ENCODE measurements around the gene PPP2R2B.

PPP2R2B gene

DNA sequence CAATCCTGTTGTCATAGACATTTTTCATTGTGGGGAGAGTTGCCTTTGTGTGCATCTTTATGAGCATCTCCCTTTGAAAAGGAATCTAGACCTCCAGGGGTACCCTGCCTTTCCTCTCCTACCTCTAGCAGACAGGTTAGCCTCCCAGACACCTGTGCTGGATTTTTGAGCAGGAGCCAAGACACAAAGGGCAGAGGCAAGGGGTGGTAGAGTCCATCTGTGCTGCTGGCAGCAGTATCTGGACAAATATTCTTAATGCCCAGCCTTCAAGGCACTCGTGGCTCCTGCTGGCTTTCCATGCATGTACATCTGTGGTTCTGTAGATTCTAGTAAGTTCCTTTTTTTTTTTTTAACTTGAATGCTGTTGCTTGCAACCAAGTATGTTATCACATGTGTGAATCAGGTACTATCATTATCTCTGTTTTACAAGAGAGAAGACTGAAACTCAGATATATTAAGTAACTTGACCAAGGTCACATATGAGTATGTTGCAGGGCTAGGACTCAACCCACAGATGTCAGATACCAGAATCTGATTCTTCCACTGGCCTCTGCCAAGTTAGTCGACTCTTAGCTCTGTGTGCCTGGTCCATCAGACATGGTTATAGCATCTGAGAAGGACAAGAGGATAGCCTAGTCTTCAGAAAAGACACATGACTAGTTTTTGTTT lies 329.6 kb downstream of the PPP2R2B start:
- Histone ChIP-seq H3K9ac (ENCODE audit: low read depth, low read length) (no peak overlapping the region), H3K36me3 (ENCODE audit: control insufficient read depth, insufficient read depth, low read length) (no peaks in the 10 kb centered on the region), H3K27me3 (ENCODE audit: control insufficient read depth, insufficient read depth, low read length) (no peaks in the 10 kb centered on the region)

DNA sequence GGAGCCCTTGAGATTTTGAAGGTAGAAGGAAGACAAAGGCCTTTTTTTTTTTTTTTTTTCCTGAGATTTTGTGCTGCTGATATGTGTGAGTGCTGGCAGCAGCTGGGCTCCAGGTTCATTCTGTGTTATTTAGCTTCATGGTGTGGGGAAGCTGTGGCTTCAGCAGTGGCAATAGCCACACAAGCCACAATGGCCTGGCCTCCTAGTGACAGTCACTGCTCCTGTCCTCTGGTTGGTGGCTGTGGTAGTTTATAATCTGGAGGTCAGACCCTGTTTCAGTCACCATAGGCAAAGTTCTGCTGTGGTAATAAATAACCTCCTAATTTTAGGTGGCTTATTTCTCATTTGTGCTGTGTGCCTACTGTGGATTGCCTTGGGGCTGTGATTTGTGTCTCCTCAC lies 334.3 kb downstream of the PPP2R2B start:
- Histone ChIP-seq H3K36me3 (ENCODE audit: control insufficient read depth, insufficient read depth, low read length) (no peaks in the 10 kb centered on the region), H3K9ac (ENCODE audit: low read depth, low read length) (no peak overlapping the region), H3K9me3 (ENCODE audit: control insufficient read depth, insufficient read depth, low read length) (no peaks in the 10 kb centered on the region), H3K27ac (ENCODE audit: low read depth, low read length) (no peak overlapping the region), H3K4me1 (ENCODE audit: control insufficient read depth, insufficient read depth, low read length) (0 out of 2 replicates have a peak, but pooled peaks cover 2% of the 10 kb centered on the region), H3K4me3 (ENCODE audit: low read depth, low read length) (no peak overlapping the region), H3K27me3 (ENCODE audit: control insufficient read depth, insufficient read depth, low read length) (no peaks in the 10 kb centered on the region)

More for the DNA sequence above, 329.6 kb downstream of the PPP2R2B start:
- no peaks in the 10 kb centered on the region for H3K4me1 ChIP-seq (ENCODE audit: control insufficient read depth, insufficient read depth, low read length)
- no peaks in the 10 kb centered on the region for H3K9me3 ChIP-seq (ENCODE audit: control insufficient read depth, insufficient read depth, low read length)
- H3K4me3 ChIP-seq (ENCODE audit: low read depth, low read length), result no peak overlapping the region
- H3K27ac ChIP-seq (ENCODE audit: low read depth, low read length), result no peak overlapping the region

DNA sequence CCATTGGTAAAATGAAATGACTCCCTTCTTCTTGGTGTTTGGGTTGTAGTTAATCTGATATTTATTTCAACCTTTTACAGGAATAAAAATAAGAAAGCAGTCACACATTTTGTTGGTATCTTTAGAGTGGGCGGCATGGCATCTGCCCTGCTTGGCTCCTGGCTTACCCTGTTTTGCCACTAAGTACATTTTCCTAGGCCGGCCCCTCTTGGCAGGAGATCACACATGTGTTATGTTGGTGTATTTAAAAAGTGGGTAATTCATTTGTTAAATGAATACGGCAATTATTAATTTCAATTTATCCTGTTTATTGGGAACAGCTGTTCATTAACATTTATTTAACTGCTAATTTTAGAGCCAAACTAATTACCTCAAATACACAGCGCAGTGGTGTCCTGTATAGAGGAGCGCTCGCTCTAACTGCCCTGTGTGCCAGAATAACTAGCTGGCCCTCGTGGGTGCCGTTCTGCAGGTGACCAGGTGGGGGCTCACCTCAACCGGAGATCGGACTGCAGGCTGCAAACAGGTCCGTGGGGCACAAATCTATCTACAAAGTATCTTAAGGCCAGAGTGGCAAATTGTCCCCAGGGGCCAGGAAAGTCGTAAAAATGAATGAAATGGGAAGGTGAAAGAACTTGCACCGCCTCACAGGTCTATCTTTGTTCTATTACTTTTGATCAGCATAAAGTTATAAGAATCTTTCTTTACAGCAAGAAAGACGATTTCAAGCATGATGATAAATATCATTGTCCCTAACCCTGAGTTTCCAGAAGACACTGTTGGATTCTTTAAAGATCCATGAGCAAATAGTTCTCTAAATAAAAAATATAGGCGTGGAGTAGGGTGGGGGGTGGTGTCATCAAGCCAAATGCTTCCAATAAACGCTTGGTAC lies 336.4 kb downstream of the PPP2R2B start:
- Histone ChIP-seq H3K27me3 (ENCODE audit: control insufficient read depth, insufficient read depth, low read length) (no peaks in the 10 kb centered on the region), H3K27ac (ENCODE audit: low read depth, low read length) (no peak overlapping the region), H3K9ac (ENCODE audit: low read depth, low read length) (no peak overlapping the region), H3K9me3 (ENCODE audit: control insufficient read depth, insufficient read depth, low read length) (no peaks in the 10 kb centered on the region), H3K4me3 (ENCODE audit: low read depth, low read length) (no peak overlapping the region), H3K36me3 (ENCODE audit: control insufficient read depth, insufficient read depth, low read length) (no peaks in the 10 kb centered on the region), H3K4me1 (ENCODE audit: control insufficient read depth, insufficient read depth, low read length) (0 out of 2 replicates have a peak, but pooled peaks cover 2% of the 10 kb centered on the region)

DNA sequence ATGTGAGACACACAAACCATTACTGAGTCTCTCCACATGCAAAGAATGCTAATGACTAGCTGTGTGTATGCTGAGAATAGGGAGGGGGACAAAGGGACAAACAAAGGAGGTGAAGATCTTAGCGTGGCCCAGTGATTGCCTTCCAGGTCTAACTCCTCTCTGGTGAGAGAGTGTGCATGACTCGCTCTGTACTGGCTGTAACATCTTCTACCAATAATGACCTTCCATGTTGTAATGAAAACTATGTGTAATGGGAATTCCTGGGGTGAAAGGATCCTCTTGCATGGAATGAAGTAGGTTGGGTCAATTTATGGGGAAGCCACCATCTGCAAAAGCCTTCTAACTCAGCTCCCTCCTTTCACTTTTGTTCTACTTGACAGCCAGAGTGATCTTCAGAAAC lies 338.1 kb downstream of the PPP2R2B start:
- Histone ChIP-seq H3K9me3 (ENCODE audit: control insufficient read depth, insufficient read depth, low read length) (no peaks in the 10 kb centered on the region), H3K4me3 (ENCODE audit: low read depth, low read length) (no peak overlapping the region), H3K9ac (ENCODE audit: low read depth, low read length) (no peak overlapping the region), H3K36me3 (ENCODE audit: control insufficient read depth, insufficient read depth, low read length) (no peaks in the 10 kb centered on the region), H3K4me1 (ENCODE audit: control insufficient read depth, insufficient read depth, low read length) (0 out of 2 replicates have a peak, but pooled peaks cover 2% of the 10 kb centered on the region), H3K27ac (ENCODE audit: low read depth, low read length) (no peak overlapping the region), H3K27me3 (ENCODE audit: control insufficient read depth, insufficient read depth, low read length) (no peaks in the 10 kb centered on the region)

DNA sequence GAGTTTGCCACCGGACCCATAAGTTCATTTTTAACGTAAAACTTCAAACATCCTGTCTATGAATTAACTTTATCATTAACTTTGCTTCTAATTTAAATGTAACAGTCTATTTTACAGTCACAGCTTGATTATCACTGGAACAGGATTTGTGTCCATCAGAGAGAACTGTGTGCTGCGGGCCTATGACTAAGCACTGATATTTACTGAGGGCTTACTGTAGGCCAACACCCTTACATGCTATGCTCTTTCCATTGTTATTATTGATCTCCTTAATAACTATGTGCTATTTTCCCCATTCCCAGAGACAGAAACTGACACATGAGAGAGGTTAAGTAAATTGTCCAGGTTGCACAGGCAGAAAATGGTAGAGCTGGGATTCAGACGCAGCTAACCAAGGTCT lies 338.6 kb downstream of the PPP2R2B start:
- H3K9ac ChIP-seq (ENCODE audit: low read depth, low read length), result no peak overlapping the region

DNA sequence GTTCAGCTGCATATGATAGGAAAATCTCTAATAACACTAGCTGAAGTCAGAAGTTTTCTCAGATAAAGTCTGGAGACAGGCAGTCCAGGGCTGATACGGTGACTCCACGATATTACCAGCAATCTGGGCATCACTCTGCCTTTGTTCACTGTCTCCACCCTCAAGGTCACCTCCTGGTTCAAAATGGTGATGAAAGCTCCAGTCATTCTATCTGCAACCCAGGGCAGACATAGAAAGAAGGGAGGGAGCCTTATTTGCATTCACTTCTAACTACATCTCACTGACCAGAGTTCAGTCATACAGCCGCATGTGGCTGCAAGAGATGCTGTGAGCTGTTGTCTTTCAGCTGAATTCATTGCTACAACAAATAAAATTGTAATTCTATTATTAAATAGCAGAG lies 340.1 kb downstream of the PPP2R2B start:
- H3K9me3 ChIP-seq (ENCODE audit: control insufficient read depth, insufficient read depth, low read length), result no peaks in the 10 kb centered on the region
- no peaks in the 10 kb centered on the region for H3K27me3 ChIP-seq (ENCODE audit: control insufficient read depth, insufficient read depth, low read length)
- no peak overlapping the region for H3K9ac ChIP-seq (ENCODE audit: low read depth, low read length)
- no peak overlapping the region for H3K27ac ChIP-seq (ENCODE audit: low read depth, low read length)
- no peak overlapping the region for H3K4me3 ChIP-seq (ENCODE audit: low read depth, low read length)
- H3K4me1 ChIP-seq (ENCODE audit: control insufficient read depth, insufficient read depth, low read length), result peaks cover 12% of the 10 kb centered on the region
- H3K36me3 ChIP-seq (ENCODE audit: control insufficient read depth, insufficient read depth, low read length), result no peaks in the 10 kb centered on the region

More for the DNA sequence above, 338.6 kb downstream of the PPP2R2B start:
- Histone ChIP-seq H3K4me3 (ENCODE audit: low read depth, low read length) (no peak overlapping the region), H3K9me3 (ENCODE audit: control insufficient read depth, insufficient read depth, low read length) (no peaks in the 10 kb centered on the region), H3K27ac (ENCODE audit: low read depth, low read length) (no peak overlapping the region), H3K4me1 (ENCODE audit: control insufficient read depth, insufficient read depth, low read length) (0 out of 2 replicates have a peak, but pooled peaks cover 2% of the 10 kb centered on the region), H3K36me3 (ENCODE audit: control insufficient read depth, insufficient read depth, low read length) (no peaks in the 10 kb centered on the region), H3K27me3 (ENCODE audit: control insufficient read depth, insufficient read depth, low read length) (no peaks in the 10 kb centered on the region)

DNA sequence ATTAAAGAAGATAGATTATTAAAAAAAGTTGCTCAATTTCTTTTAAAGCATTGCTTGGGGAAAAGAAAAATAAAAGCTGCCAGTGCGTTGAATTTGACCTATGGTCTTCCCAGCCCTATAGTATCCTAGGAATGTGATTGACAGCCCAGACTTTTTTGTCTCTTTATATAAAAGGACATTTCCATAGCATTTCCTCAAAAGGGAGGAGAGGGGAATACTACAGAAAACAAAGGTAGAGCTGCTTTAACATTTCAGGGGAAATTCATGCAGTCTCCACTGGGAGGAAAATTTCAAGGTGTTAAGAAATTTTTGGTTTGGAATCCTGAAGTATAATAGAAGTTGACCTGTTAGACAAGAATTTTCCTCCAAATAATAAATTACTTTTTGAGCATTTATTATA lies 344.7 kb downstream of the PPP2R2B start:
- Histone ChIP-seq H3K4me3 (ENCODE audit: low read depth, low read length) (no peak overlapping the region), H3K27me3 (ENCODE audit: control insufficient read depth, insufficient read depth, low read length) (no peaks in the 10 kb centered on the region), H3K9ac (ENCODE audit: low read depth, low read length) (no peak overlapping the region), H3K27ac (ENCODE audit: low read depth, low read length) (no peak overlapping the region), H3K36me3 (ENCODE audit: control insufficient read depth, insufficient read depth, low read length) (no peaks in the 10 kb centered on the region), H3K4me1 (ENCODE audit: control insufficient read depth, insufficient read depth, low read length) (peaks cover 12% of the 10 kb centered on the region), H3K9me3 (ENCODE audit: control insufficient read depth, insufficient read depth, low read length) (no peaks in the 10 kb centered on the region)

DNA sequence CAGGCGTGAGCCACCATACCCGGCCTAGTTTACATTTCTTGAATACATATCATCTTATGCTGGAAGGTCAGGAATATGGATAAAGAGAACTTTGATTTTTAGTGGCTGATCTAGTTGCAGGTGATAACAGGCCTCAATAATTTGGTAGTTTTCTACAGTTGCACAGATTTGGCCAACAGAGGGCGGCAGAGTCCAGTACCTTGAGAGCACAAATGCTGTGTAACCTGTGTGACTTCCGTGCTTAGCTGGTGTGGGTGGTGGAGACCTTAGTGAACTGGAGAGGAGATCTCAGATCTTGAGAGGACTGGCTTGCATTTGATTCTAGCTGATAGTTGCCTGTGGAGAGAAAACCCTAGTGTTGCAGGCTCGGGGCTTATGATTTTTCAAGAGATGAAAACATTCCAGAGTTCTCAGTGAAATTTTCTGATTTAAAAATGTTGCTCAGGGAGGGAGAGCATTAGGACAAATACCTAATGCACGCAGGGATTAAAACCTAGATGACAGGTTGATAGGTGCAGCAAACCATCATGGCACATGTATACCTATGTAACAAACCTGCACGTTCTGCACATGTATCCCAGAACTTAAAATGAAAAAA lies 345.2 kb downstream of the PPP2R2B start:
- H3K36me3 ChIP-seq (ENCODE audit: control insufficient read depth, insufficient read depth, low read length), result no peaks in the 10 kb centered on the region
- H3K9ac ChIP-seq (ENCODE audit: low read depth, low read length), result no peak overlapping the region
- H3K9me3 ChIP-seq (ENCODE audit: control insufficient read depth, insufficient read depth, low read length), result no peaks in the 10 kb centered on the region
- no peaks in the 10 kb centered on the region for H3K27me3 ChIP-seq (ENCODE audit: control insufficient read depth, insufficient read depth, low read length)
- H3K4me3 ChIP-seq (ENCODE audit: low read depth, low read length), result no peak overlapping the region
- no peak overlapping the region for H3K27ac ChIP-seq (ENCODE audit: low read depth, low read length)
- peaks cover 12% of the 10 kb centered on the region for H3K4me1 ChIP-seq (ENCODE audit: control insufficient read depth, insufficient read depth, low read length)
